Endodermal cell (in vitro differentiated cells): ENCODE results near the gene FYCO1. TPM values are rescaled to one million over a fixed set of nuclear protein-coding genes. Genes with fewer than 3 reads are reported as not detected.

Source experiments
- DNase-seq: peaks from one replicate; pipeline ENCODE4 v3.0.0-alpha.2; 2017
- H3K27ac ChIP-seq: 2 replicates; pipeline ENCODE4 v1.5.1; 2013; ENCODE audit warnings: mild to moderate bottlenecking, low read depth, low read length, moderate library complexity
- H3K27me3 ChIP-seq: 2 replicates; pipeline ENCODE4 v1.6.1; 2013; ENCODE audit warnings: mild to moderate bottlenecking, low read length, moderate library complexity; ENCODE audit not compliant: insufficient read depth, control insufficient read depth, poor library complexity, severe bottlenecking
- H3K36me3 ChIP-seq: 2 replicates; pipeline ENCODE4 v1.7.0; 2013; ENCODE audit warnings: mild to moderate bottlenecking, low read length, moderate library complexity; ENCODE audit not compliant: control insufficient read depth, insufficient read depth
- H3K4me1 ChIP-seq: one replicate; pipeline ENCODE4 v1.7.0; 2013; ENCODE audit warnings: low read length; ENCODE audit not compliant: control insufficient read depth, insufficient read depth
- H3K4me3 ChIP-seq: 2 replicates; pipeline ENCODE4 v1.5.1; 2013; ENCODE audit warnings: mild to moderate bottlenecking, low read length, moderate library complexity
- H3K9ac ChIP-seq: 2 replicates; pipeline ENCODE4 v1.6.1; 2013; ENCODE audit warnings: mild to moderate bottlenecking, low read length, moderate library complexity; ENCODE audit not compliant: poor library complexity, severe bottlenecking; ENCODE audit errors: extremely low read depth
- H3K9me3 ChIP-seq: 2 replicates; pipeline ENCODE4 v1.6.1; 2013; ENCODE audit warnings: mild to moderate bottlenecking, low read length, moderate library complexity; ENCODE audit not compliant: control insufficient read depth
- H3K27ac Mint-ChIP-seq: 2 replicates; pipeline ENCODE4 v1.8.0; 2020; ENCODE audit warnings: mixed read lengths
- H3K27me3 Mint-ChIP-seq: 2 replicates; pipeline ENCODE4 v1.8.0; 2021; ENCODE audit warnings: mild to moderate bottlenecking, mixed read lengths; ENCODE audit not compliant: insufficient read depth
- H3K36me3 Mint-ChIP-seq: 2 replicates; pipeline ENCODE4 v1.8.0; 2020; ENCODE audit warnings: low read depth, mixed read lengths
- H3K4me1 Mint-ChIP-seq: 2 replicates; pipeline ENCODE4 v1.8.0; 2020; ENCODE audit warnings: mixed read lengths
- H3K4me3 Mint-ChIP-seq: 2 replicates; pipeline ENCODE4 v1.8.0; 2020; ENCODE audit warnings: mild to moderate bottlenecking, moderate library complexity, mixed read lengths
- H3K9me3 Mint-ChIP-seq: 2 replicates; pipeline ENCODE4 v1.8.0; 2020; ENCODE audit warnings: mild to moderate bottlenecking, mixed read lengths
- WGBS, 2 experiments: methylation state at CpG; one replicate each; pipeline versions ENCODE4 v1.1.5 to v1.1.7; 2013; ENCODE audit warnings: missing lambda C conversion rate in 2 of 2, mixed read lengths in 1 of 2; ENCODE audit not compliant: insufficient coverage in 1 of 2, insufficient read length in 1 of 2; 5-methylcytosine and 5-hydroxymethylcytosine counted together
- total RNA-seq, 2 donors: library from RNA; stranded (reverse); fragmentation: NEBNext Ultra II Directional in 1 of 2; extraction: Animal tissue kit (Norgen Biotek cat#: 25700) in 1 of 2; gene quantifications; 2 replicates in 1 of 2; 3 replicates in 1 of 2; pipeline ENCODE4 v1.2.1, GENCODE V29; 2021
- TF ChIP-seq, protein P1 (sequence below): fragments of 200-600 bp; sonication (generic); conservative IDR thresholded peaks from 2 replicates; pipeline ENCODE4 v1.5.0; 2021; ENCODE audit warnings: antibody characterized with exemption, mild to moderate bottlenecking

FYCO1 gene
- total RNA-seq, 2 donors from 2014 or later = 11.3 to 11.8 TPM

DNA sequence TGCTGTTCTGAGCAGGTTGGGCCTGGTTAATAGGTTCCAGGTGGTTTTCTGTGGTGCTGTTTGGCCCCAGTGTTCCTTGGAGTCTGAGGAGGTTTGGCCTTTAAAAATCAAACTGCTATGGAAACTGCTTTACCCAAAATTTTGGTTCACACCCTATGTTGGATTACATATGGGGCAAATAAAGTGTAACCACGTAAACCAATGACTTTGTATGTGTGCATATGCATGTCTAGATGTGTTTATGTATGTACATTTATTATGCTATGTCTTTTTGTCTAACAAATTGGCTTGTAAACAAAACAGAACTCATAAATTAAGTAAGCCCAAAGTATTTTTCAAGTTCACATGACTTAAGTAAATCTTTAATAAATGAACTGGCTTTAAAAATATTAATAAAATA is 40.6 kb upstream of the FYCO1 start:
- WGBS, 2 experiments = 95 to 100% methylated on average over 1 of the region's 1 CpG
- no peaks in the 10 kb centered on the region for H3K27me3 Mint-ChIP-seq

DNA sequence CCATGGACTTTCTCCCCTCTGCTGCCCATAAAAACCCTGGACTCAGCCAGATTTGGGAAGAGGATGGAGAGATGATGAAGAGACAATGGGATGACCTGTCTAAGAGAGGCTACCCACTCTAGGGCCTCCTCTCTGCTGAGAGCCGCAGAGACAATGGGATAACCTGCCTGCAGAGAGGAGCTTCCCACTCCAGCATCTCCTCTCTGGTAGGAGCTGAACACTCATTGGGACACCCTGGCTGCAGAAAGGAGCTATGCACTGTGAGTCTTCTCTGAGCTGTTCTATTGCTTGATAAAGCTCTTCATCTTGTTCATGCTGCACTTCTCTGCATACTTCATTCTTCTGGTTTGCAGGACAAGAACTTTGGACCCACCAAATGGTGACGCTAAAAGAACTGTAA is 36.1 kb upstream of the FYCO1 start:
- H3K4me3 ChIP-seq = no peak overlapping the region
- H3K36me3 ChIP-seq = no peaks in the 10 kb centered on the region
- Mint-ChIP-seq H3K27me3 (no peaks in the 10 kb centered on the region), H3K9me3 (peaks cover 10% of the 10 kb centered on the region), H3K4me3 (no peak overlapping the region), H3K4me1 (no peaks in the 10 kb centered on the region), H3K36me3 (no peaks in the 10 kb centered on the region), H3K27ac (no peak overlapping the region)
- TF ChIP-seq, protein P1, sequence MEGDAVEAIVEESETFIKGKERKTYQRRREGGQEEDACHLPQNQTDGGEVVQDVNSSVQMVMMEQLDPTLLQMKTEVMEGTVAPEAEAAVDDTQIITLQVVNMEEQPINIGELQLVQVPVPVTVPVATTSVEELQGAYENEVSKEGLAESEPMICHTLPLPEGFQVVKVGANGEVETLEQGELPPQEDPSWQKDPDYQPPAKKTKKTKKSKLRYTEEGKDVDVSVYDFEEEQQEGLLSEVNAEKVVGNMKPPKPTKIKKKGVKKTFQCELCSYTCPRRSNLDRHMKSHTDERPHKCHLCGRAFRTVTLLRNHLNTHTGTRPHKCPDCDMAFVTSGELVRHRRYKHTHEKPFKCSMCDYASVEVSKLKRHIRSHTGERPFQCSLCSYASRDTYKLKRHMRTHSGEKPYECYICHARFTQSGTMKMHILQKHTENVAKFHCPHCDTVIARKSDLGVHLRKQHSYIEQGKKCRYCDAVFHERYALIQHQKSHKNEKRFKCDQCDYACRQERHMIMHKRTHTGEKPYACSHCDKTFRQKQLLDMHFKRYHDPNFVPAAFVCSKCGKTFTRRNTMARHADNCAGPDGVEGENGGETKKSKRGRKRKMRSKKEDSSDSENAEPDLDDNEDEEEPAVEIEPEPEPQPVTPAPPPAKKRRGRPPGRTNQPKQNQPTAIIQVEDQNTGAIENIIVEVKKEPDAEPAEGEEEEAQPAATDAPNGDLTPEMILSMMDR = no peak
- H3K27me3 ChIP-seq = no peaks in the 10 kb centered on the region
- no peak for DNase-seq
- no peak overlapping the region for H3K9ac ChIP-seq
- WGBS, 2 experiments = 86 to 93% methylated on average over 2 of the region's 2 CpGs
- H3K9me3 ChIP-seq = no peaks in the 10 kb centered on the region
- no peak overlapping the region for H3K27ac ChIP-seq
- H3K4me1 ChIP-seq = no peaks in the 10 kb centered on the region

More for the DNA sequence above, 40.6 kb upstream of the FYCO1 start:
- Mint-ChIP-seq H3K27ac (no peak overlapping the region), H3K36me3 (no peaks in the 10 kb centered on the region), H3K9me3 (peaks cover 6% of the 10 kb centered on the region), H3K4me3 (no peak overlapping the region), H3K4me1 (no peaks in the 10 kb centered on the region)
- Histone ChIP-seq H3K9me3 (peaks cover 4% of the 10 kb centered on the region), H3K27ac (no peak overlapping the region), H3K9ac (no peak overlapping the region), H3K4me1 (no peaks in the 10 kb centered on the region), H3K4me3 (no peak overlapping the region), H3K36me3 (no peaks in the 10 kb centered on the region), H3K27me3 (no peaks in the 10 kb centered on the region)
- TF ChIP-seq, protein P1 = no peak
- DNase-seq = no peak

DNA sequence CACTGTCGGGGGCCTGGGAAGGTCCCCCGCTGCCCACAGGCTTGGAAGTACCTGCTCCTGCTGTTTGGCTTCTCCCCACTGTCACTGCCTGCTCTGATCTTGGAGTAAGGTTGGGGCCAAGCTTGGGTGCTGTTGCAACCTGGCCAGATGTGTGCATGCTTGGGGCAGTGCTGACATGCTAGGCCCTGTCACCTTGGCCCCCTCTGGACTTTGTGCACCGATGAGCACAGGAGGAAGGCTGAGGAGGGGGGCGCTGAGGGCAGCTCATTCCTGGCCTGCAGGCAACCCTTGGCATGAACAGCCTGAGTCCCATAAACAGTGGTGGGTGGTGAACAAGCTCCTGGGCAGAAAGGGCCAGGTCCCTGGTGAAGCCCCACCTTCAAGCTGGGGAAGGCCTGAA is 35.6 kb upstream of the FYCO1 start:
- H3K27me3 Mint-ChIP-seq = no peaks in the 10 kb centered on the region
- Histone ChIP-seq H3K4me1 (no peaks in the 10 kb centered on the region), H3K9ac (no peak overlapping the region), H3K27ac (no peak overlapping the region), H3K9me3 (no peaks in the 10 kb centered on the region), H3K4me3 (no peak overlapping the region), H3K36me3 (no peaks in the 10 kb centered on the region), H3K27me3 (no peaks in the 10 kb centered on the region)
- TF ChIP-seq, protein P1 = no peak
- WGBS, 2 experiments = 80 to 85% methylated on average over 2 to 4 of the region's 4 CpGs
- no peaks in the 10 kb centered on the region for H3K4me1 Mint-ChIP-seq
- no peak for DNase-seq
- peaks cover 10% of the 10 kb centered on the region for H3K9me3 Mint-ChIP-seq
- no peak overlapping the region for H3K4me3 Mint-ChIP-seq
- no peak overlapping the region for H3K27ac Mint-ChIP-seq
- H3K36me3 Mint-ChIP-seq = no peaks in the 10 kb centered on the region
